GM18499 (cell line): ENCODE data around the gene ADD1.

Experiments
- ATAC-seq: cut with Tn5 transposase; IDR thresholded peaks from one replicate; pipeline ENCODE4 v1.9.1; 2021; ENCODE audit warnings: moderate number of reproducible peaks; ENCODE audit not compliant: insufficient read depth, unreplicated experiment

Gene ADD1

GRCh38 chr4:2832309-2832980 lies 11.2 kb upstream of the ADD1 start:
- ATAC-seq, result no peak

GRCh38 chr4:2832981-2833670 lies 10.5 kb upstream of the ADD1 start:
- ATAC-seq, result no peak

GRCh38 chr4:2833671-2834000 lies 10.0 kb upstream of the ADD1 start:
- no peak for ATAC-seq

GRCh38 chr4:2834001-2834921 lies 9.4 kb upstream of the ADD1 start:
- ATAC-seq, result no peak

- no peak for ATAC-seq
Measured at GRCh38 chr4:2835978-2836377, 7.7 kb upstream of the ADD1 start.

- ATAC-seq, result no peak
Measured at GRCh38 chr4:2836391-2836859, 7.2 kb upstream of the ADD1 start.

- no peak for ATAC-seq
Measured at GRCh38 chr4:2837110-2837903, 6.3 kb upstream of the ADD1 start.

- ATAC-seq, result no peak
Measured at GRCh38 chr4:2837904-2838496, 5.6 kb upstream of the ADD1 start.

GRCh38 chr4:2839060-2839459 lies 4.6 kb upstream of the ADD1 start:
- ATAC-seq, result no peak

- ATAC-seq, result no peak
Measured at GRCh38 chr4:2842687-2843262, 869 bp upstream of the ADD1 start.

GRCh38 chr4:2843941-2844584 lies 419 bp downstream of the ADD1 start:
- no peak for ATAC-seq

GRCh38 chr4:2846172-2846571 lies 2.5 kb downstream of the ADD1 start:
- ATAC-seq, result no peak

- no peak for ATAC-seq
Measured at GRCh38 chr4:2847302-2847871, 3.7 kb downstream of the ADD1 start.

GRCh38 chr4:2848449-2848848 lies 4.8 kb downstream of the ADD1 start:
- ATAC-seq, result no peak

GRCh38 chr4:2849267-2850152 lies 5.9 kb downstream of the ADD1 start:
- no peak for ATAC-seq

GRCh38 chr4:2850966-2851798 lies 7.5 kb downstream of the ADD1 start:
- no peak for ATAC-seq

GRCh38 chr4:2852481-2852921 lies 8.9 kb downstream of the ADD1 start:
- ATAC-seq, result no peak
